Right cardiac atrium (tissue), 5 donors: ENCODE results near the gene ATG9A. TPM values are rescaled to one million over a fixed set of nuclear protein-coding genes. Genes with fewer than 3 reads are reported as not detected.

Experiments
- ATAC-seq, 2 donors: fragments of 200-7000 bp; cut with Tn5 transposase; one replicate each; pipeline versions ENCODE4 v1.8.0 to v1.9.1; 2020; ENCODE audit warnings: moderate library complexity in 2 of 2, mild to moderate bottlenecking in 1 of 2
- DNase-seq, 3 donors: peaks; one replicate each; pipeline ENCODE4 v3.0.0-alpha.2; 2020
- H3K27ac ChIP-seq: one replicate; pipeline ENCODE4 v1.5.1; 2013; ENCODE audit warnings: mild to moderate bottlenecking, low read length, control low read depth, moderate library complexity
- H3K27me3 ChIP-seq: one replicate; pipeline ENCODE4 v1.6.1; 2013; ENCODE audit not compliant: control insufficient read depth, insufficient read depth
- H3K4me1 ChIP-seq: one replicate; pipeline ENCODE4 v1.6.1; 2013; ENCODE audit warnings: low read length; ENCODE audit not compliant: control insufficient read depth, insufficient read depth
- H3K4me3 ChIP-seq: one replicate; pipeline ENCODE4 v1.5.1; 2013; ENCODE audit warnings: low read length, control low read depth
- H3K9me3 ChIP-seq: one replicate; pipeline ENCODE4 v1.6.1; 2013; ENCODE audit warnings: low read length; ENCODE audit not compliant: control insufficient read depth
- WGBS: extraction: QIAGEN DNeasy Blood & Tissue Kit; methylation state at CpG from one replicate; pipeline ENCODE4 v1.1.7; 2013; 5-methylcytosine and 5-hydroxymethylcytosine counted together
- intact Hi-C, 4 donors: fragments of 100-400 bp; cut with DNase I; formaldehyde crosslinking; loops; one replicate each; pipeline versions ENCODE4 v1.11.0 to v1.14.0; 2022 to 2023
- polyA plus RNA-seq: library from polyadenylated mRNA; stranded (reverse); fragments of 200-250 nt; gene quantifications from one replicate; pipeline ENCODE4 v1.2.3, GENCODE V29; 2013
- total RNA-seq, 4 donors: library from RNA; stranded (reverse); fragmentation: NEBNext Ultra II Directional; extraction: Animal tissue kit (Norgen Biotek cat#: 25700); gene quantifications; one replicate each; pipeline ENCODE4 v1.2.1, GENCODE V29; 2021
- donor health status: healthy with polysubstance abuse.
- donor health status: DM: no; HTN: yes; CAD: no.
- donor health status: DM: no; HTN: no; CAD: no.
- donor health status: DM: no; HTN: yes; CAD: no; lungs with severe emphysema.
- donor health status: DM: yes; HTN: yes; CAD: no.

Gene ATG9A
- total and polyA plus RNA-seq, 5 donors: 43.1 to 78.5 (median 76.8) TPM

DNA sequence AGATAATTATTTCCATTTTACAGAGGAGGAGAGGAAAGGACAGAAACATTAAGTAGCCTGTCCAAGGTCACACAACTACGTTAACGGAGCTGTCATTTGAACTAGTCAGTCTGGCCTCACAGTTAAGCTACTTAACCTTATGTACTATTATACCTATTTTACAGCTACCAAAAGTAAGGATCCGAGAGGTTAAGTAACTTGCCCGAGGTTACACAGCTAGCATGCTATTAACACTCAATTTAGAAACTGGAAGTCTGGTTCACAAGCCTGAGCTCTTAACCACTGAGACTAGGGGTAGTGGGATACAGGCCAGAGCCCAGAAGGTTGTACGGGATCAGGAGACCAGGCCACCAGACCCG, 15.3 kb upstream of the ATG9A start:
- Histone ChIP-seq H3K27ac (peak overlapping the region; percentile 68), H3K27me3 (no peaks in the 10 kb centered on the region), H3K4me3 (peak overlapping the region; percentile 48), H3K9me3 (no peaks in the 10 kb centered on the region), H3K4me1 (peaks cover 11% of the 10 kb centered on the region)
- intact Hi-C loops: loop anchor here in 1 of 4 donors (10.0 kb wide), 1 partner anchor 50 kb away; no protein-coding TSS in a partner anchor
- 42% methylated on average over 6 of the region's 6 CpGs for WGBS
- DNase-seq: no peak
- no peak for ATAC-seq

- no peaks in the 10 kb centered on the region for H3K9me3 ChIP-seq
- H3K4me3 ChIP-seq: no peak overlapping the region
- DNase-seq: peak in 2 of 3 donors; percentile 71 to 77
- no peaks in the 10 kb centered on the region for H3K27me3 ChIP-seq
- WGBS: 35% methylated on average over 28 of the region's 28 CpGs
- H3K4me1 ChIP-seq: peaks cover 3% of the 10 kb centered on the region
- no peak overlapping the region for H3K27ac ChIP-seq
- intact Hi-C loops: loop anchor here in 1 of 4 donors (10.0 kb wide), 1 partner anchor 51 kb away; no protein-coding TSS in a partner anchor
- no peak for ATAC-seq
Measured at GRCh38 chr2:219243291-219243761, 13.9 kb upstream of the ATG9A start.

GRCh38 chr2:219234331-219234730, 4.9 kb upstream of the ATG9A start:
- Histone ChIP-seq H3K4me3 (no peak overlapping the region), H3K27me3 (no peaks in the 10 kb centered on the region), H3K9me3 (no peaks in the 10 kb centered on the region), H3K4me1 (no peaks in the 10 kb centered on the region), H3K27ac (no peak overlapping the region)
- 72% methylated on average over 3 of the region's 3 CpGs for WGBS
- intact Hi-C loops: no loop called here
- no peak for ATAC-seq
- DNase-seq: no peak

GRCh38 chr2:219230059-219230540, 664 bp upstream of the ATG9A start:
- Histone ChIP-seq H3K4me3 (peak overlapping the region; percentile 79), H3K4me1 (peaks cover 9% of the 10 kb centered on the region), H3K27me3 (no peaks in the 10 kb centered on the region), H3K27ac (peak overlapping the region; percentile 92), H3K9me3 (no peaks in the 10 kb centered on the region)
- under 1% methylated on average over 24 of the region's 24 CpGs for WGBS
- intact Hi-C loops: no loop called here
- ATAC-seq (peak in 1 of 2 donors; percentile 6), DNase-seq (peak in 2 of 3 donors; percentile 70)

GRCh38 chr2:219228911-219229304, 528 bp downstream of the ATG9A start:
- intact Hi-C loops: no loop called here
- Histone ChIP-seq H3K27me3 (no peaks in the 10 kb centered on the region), H3K4me1 (peaks cover 9% of the 10 kb centered on the region), H3K9me3 (no peaks in the 10 kb centered on the region), H3K27ac (peak overlapping the region; percentile 94), H3K4me3 (peak overlapping the region; percentile 68)
- peak in 1 of 2 donors; percentile 42 for ATAC-seq
- 3% methylated on average over 19 of the region's 19 CpGs for WGBS
- no peak for DNase-seq

DNA sequence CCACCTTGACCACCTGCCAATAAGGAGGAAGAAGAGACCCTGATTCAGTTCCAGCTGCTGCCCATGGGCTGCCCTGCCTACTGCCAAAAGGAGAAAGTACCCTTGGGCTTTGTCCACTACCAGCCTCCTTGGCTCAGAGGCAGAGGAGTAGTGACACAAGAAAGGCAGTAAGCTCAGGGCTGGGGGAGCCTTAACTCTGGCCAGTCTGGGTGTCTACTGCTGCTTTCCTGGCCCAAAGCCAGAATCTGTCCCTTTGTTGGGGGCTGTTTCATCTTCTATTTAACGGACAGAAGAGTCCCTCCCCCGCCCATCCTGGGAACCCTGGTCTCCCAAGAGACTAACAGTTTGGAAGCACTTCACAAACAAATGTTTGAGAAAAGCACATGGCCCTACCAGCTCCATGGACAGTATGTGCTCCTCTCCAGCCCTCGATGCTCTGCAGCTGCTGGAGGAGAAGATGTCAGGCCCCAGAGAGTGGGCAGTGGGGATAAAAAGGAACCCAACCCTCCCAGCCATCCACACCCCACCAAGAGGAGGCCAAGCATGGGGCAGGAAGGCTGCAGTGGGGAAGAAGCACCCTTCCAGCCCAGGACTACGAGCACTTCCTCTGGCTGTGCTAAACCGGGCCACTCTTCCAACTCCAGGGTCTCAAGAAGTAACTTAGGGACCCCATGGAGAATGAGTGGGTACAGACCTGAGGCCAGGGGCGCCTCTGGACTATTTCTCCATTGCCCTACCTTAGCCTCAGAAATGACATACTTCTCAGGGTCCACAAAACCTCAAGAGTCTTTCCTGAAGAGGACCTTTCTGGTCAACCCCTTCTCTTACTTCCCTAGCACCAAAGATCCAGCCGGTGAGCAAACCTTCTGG, 1.2 kb downstream of the ATG9A start:
- intact Hi-C loops: no loop called here
- H3K4me3 ChIP-seq: peak overlapping the region; percentile 68
- WGBS: 40% methylated on average over 7 of the region's 7 CpGs
- ATAC-seq (no peak), DNase-seq (no peak)
- no peaks in the 10 kb centered on the region for H3K9me3 ChIP-seq
- peaks cover 9% of the 10 kb centered on the region for H3K4me1 ChIP-seq
- no peaks in the 10 kb centered on the region for H3K27me3 ChIP-seq
- H3K27ac ChIP-seq: peak overlapping the region; percentile 94

DNA sequence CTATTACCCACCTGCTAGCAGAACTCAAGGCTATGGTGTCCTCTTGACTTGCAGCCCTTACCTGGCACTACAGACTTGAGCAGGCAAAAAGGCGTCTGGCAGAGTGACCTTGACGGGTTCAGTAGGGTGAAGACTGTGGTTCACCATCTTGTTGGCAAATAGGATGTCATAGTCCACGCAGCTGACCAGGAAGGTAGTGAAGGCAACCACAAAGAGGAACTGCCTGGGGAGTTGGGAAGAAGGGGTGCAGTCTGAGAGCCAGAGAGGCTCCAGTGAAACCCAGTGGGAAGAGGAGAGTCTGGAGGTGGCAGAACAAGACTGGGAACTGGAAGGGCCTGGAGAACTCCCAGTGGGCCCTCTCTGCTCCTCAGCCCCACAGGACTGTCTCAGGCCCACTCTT, 4.1 kb downstream of the ATG9A start:
- no peak overlapping the region for H3K27ac ChIP-seq
- peaks cover 9% of the 10 kb centered on the region for H3K4me1 ChIP-seq
- ATAC-seq: no peak
- H3K27me3 ChIP-seq: no peaks in the 10 kb centered on the region
- intact Hi-C loops: no loop called here
- no peak overlapping the region for H3K4me3 ChIP-seq
- no peaks in the 10 kb centered on the region for H3K9me3 ChIP-seq
- 87% methylated on average over 3 of the region's 3 CpGs for WGBS
- DNase-seq: no peak

DNA sequence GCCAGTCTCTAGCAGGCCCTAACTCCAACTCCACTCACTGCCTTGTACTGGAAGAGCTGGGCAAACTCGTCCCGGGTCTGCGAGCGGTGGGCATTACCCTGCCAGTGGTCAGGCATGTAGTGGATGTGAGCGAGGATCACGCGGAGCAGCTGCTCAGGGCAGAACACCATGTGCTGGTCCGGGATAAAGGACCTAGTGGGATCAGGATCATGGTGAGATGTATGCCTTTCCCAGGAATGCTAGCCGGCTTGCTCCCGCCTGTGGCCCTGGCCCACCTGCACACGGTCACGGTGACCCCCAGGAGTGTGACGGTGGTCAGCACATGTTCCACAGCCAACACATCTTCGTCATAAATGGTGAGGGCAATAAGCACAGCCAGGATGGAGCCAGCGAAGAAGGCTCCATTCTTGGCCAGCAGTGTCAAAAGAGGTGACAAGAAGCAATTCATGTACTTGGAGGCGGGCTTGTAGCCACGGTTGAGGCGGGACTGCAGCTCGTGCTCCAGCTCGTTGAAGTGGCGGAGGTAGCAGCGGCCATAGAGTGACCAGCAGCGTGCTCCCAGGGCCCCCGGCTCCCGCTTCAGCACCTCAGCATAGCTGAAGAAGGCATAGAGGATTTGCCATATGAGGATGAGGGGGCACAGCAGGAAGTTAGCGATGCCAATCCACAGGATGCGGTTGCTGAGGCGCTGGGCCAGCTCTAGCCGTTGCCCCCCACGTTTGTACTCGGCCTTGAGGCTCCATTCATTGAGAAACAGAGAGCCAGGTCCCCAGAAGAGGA, 5.4 kb downstream of the ATG9A start:
- intact Hi-C loops: no loop called here
- H3K4me1 ChIP-seq: peaks cover 15% of the 10 kb centered on the region
- H3K27me3 ChIP-seq: no peaks in the 10 kb centered on the region
- 91% methylated on average over 31 of the region's 31 CpGs for WGBS
- no peak overlapping the region for H3K27ac ChIP-seq
- no peaks in the 10 kb centered on the region for H3K9me3 ChIP-seq
- H3K4me3 ChIP-seq: no peak overlapping the region
- DNase-seq (no peak), ATAC-seq (no peak)

- 92% methylated on average over 16 of the region's 16 CpGs for WGBS
- intact Hi-C loops: no loop called here
- ATAC-seq (no peak), DNase-seq (peak in 1 of 3 donors; percentile 44)
- no peaks in the 10 kb centered on the region for H3K27me3 ChIP-seq
- H3K4me3 ChIP-seq: no peak overlapping the region
- no peaks in the 10 kb centered on the region for H3K9me3 ChIP-seq
- no peak overlapping the region for H3K27ac ChIP-seq
- peaks cover 6% of the 10 kb centered on the region for H3K4me1 ChIP-seq
Measured at GRCh38 chr2:219221957-219222518, 7.4 kb downstream of the ATG9A start.

GRCh38 chr2:219220652-219221402, 8.6 kb downstream of the ATG9A start:
- Histone ChIP-seq H3K27ac (no peak overlapping the region), H3K4me3 (no peak overlapping the region), H3K4me1 (peaks cover 6% of the 10 kb centered on the region), H3K9me3 (no peaks in the 10 kb centered on the region), H3K27me3 (no peaks in the 10 kb centered on the region)
- DNase-seq: peak in 2 of 3 donors; percentile 55 to 60
- ATAC-seq: no peak
- intact Hi-C loops: no loop called here
- WGBS: 89% methylated on average over 19 of the region's 19 CpGs
